ENCODE data around the gene FHOD1. TPM values are rescaled to one million over a fixed set of nuclear protein-coding genes. Genes with fewer than 3 reads are reported as not detected.

FHOD1 gene
- total and polyA plus RNA-seq, 2 of the 13 experiments (the other 11 are each of a cell fraction or from before 2014, with no cell fraction given), result 20.0 to 20.8 TPM

GRCh38 chr16:67284699-67285646, 37.7 kb upstream of the FHOD1 start (continued):
- TF ChIP-seq ARNTL (CRISPR knock-in tag; IDR thresholded peaks at IDR 0.05) (no peak), DNMT1 (CRISPR knock-in tag; IDR thresholded peaks at IDR 0.05) (no peak), POLR2G (IDR thresholded peaks at IDR 0.05; ENCODE audit: low read depth, low read length) (no peak), MEF2D (CRISPR knock-in tag; IDR thresholded peaks at IDR 0.05) (no peak), TBL1XR1 (IDR thresholded peaks at IDR 0.05; ENCODE audit: borderline replicate concordance, low read length, partially characterized antibody) (no peak), NR1H2 (CRISPR knock-in tag; IDR thresholded peaks at IDR 0.05; ENCODE audit: borderline replicate concordance, low read depth) (no peak), ZBTB10 (CRISPR knock-in tag; IDR thresholded peaks at IDR 0.05; ENCODE audit: borderline replicate concordance) (no peak), SNAPC5 (CRISPR knock-in tag; IDR thresholded peaks at IDR 0.05; ENCODE audit: borderline replicate concordance) (no peak), ZNF550 (CRISPR knock-in tag; IDR thresholded peaks at IDR 0.05; ENCODE audit: borderline replicate concordance) (no peak), TCF7 (IDR thresholded peaks at IDR 0.05; ENCODE audit: low read depth) (no peak), KDM5B (CRISPR knock-in tag; IDR thresholded peaks at IDR 0.05; ENCODE audit: borderline replicate concordance) (no peak; the same call in 1 of the 2 replicates), STAT5B (CRISPR knock-in tag; IDR thresholded peaks at IDR 0.05) (no peak), ZNF703 (CRISPR knock-in tag; IDR thresholded peaks at IDR 0.05; ENCODE audit: borderline replicate concordance) (no peak), ERF (CRISPR knock-in tag; IDR thresholded peaks at IDR 0.05) (no peak), ZBTB42 (CRISPR knock-in tag; IDR thresholded peaks at IDR 0.05) (no peak), ZNF816 (CRISPR knock-in tag; IDR thresholded peaks at IDR 0.05; ENCODE audit: borderline replicate concordance) (no peak), AGO2 (optimal IDR thresholded peaks at IDR 0.05; ENCODE audit: low read depth, low read length) (peak; percentile 30), NFKB2 (CRISPR knock-in tag; IDR thresholded peaks at IDR 0.05; ENCODE audit: borderline replicate concordance) (peak; percentile 40; the same call in 1 of the 2 replicates), TFAP4 (IDR thresholded peaks at IDR 0.05; ENCODE audit: borderline replicate concordance, low read depth) (no peak), ZNF414 (CRISPR knock-in tag; IDR thresholded peaks at IDR 0.05) (no peak), SALL1 (CRISPR knock-in tag; IDR thresholded peaks at IDR 0.05) (peak; percentile 47; the same call in 1 of the 2 replicates), THAP8 (CRISPR knock-in tag; IDR thresholded peaks at IDR 0.05; ENCODE audit: borderline replicate concordance) (no peak), TARDBP (CRISPR knock-in tag; IDR thresholded peaks at IDR 0.05) (no peak)
